MM.1S (cell line): ENCODE measurements around the gene SH2D1B.

Source experiments
- CTCF ChIP-seq: fragments of 300-600 bp; sonication (generic); IDR thresholded peaks from 2 replicates; pipeline ENCODE4 v1.5.1; 2016; ENCODE audit warnings: antibody characterized with exemption, low read length, mixed read lengths
- EZH2 ChIP-seq: fragments of 300-600 bp; sonication (generic); optimal IDR thresholded peaks from 2 replicates; pipeline ENCODE3; 2017; ENCODE audit warnings: low read depth, mild to moderate bottlenecking, antibody characterized with exemption, low read length, mixed read lengths

- TF ChIP-seq EZH2 (no peak), CTCF (no peak)
Measured at GRCh38 chr1:162370721-162371120, 41.2 kb downstream of the SH2D1B start.
